Activated CD8-positive, alpha-beta T cell treated with anti-CD3 and anti-CD28 coated beads, Interleukin-2, amount 10 ng/mL, durations not matched to agents 7 days and 5 days (primary cell): ENCODE results near the gene VSTM2B. TPM values are rescaled to one million over a fixed set of nuclear protein-coding genes. Genes with fewer than 3 reads are reported as not detected.

Experiments
- total RNA-seq, 2 experiments: library from RNA; stranded (reverse); gene quantifications; one replicate each; pipeline ENCODE4 v1.2.3, GENCODE V29; 2021

The VSTM2B gene
- total RNA-seq, 2 experiments from 2014 or later, result not detected

Other genes starting within 250 kb of the VSTM2B start
- 100 to 1,000 TPM; 101 to 103 TPM for gene POP4, start 80.3 kb downstream of the VSTM2B start, total RNA-seq
- gene PLEKHF1, start 139.5 kb downstream of the VSTM2B start, total RNA-seq, result 10 to 100 TPM; 46.0 to 47.7 TPM
- 10 to 100 TPM; 38.7 to 41.0 TPM for gene C19orf12, start 189.3 kb downstream of the VSTM2B start, total RNA-seq